ENCODE results near the gene KDELR1. TPM values are rescaled to one million over a fixed set of nuclear protein-coding genes. Genes with fewer than 3 reads are reported as not detected.
A peak's percentile ranks its signal among the peaks of the same experiment; 100 is the strongest.
"Not testable (repeated sequence)": the region's sequence is repeated elsewhere in the genome, so short reads cannot be mapped to it uniquely, and the experiment has no call there.

The KDELR1 gene
- total RNA-seq, 1 donor = 140 TPM

- peak overlapping the region; percentile 50 for H3K4me3 ChIP-seq (ENCODE audit: low read depth, low read length)
- TF ChIP-seq CTCF (IDR thresholded peaks at IDR 0.05; ENCODE audit: insufficient read depth, low read length) = no peak
- DNase-seq (ENCODE audit: low read depth) = no peak
Measured at GRCh38 chr19:48394331-48395169, 3.2 kb upstream of the KDELR1 start.

- TF ChIP-seq CTCF (IDR thresholded peaks at IDR 0.05; ENCODE audit: insufficient read depth, low read length) = no peak
- DNase-seq (ENCODE audit: low read depth) = no peak
- H3K4me3 ChIP-seq (ENCODE audit: low read depth, low read length) = peak within 1 kb of the TSS; percentile 50
Measured at GRCh38 chr19:48393559-48394330, 2.4 kb upstream of the KDELR1 start, which contains the start of gene GRIN2D. TSS of gene GRIN2D (plus strand) at chr19:48393668. CDS start at chr19:48398393, 4,725 bp downstream.

GRCh38 chr19:48392860-48393558, 1.7 kb upstream of the KDELR1 start:
- DNase-seq (ENCODE audit: low read depth) = no peak
- H3K4me3 ChIP-seq (ENCODE audit: low read depth, low read length) = no peak overlapping the region
- TF ChIP-seq CTCF (IDR thresholded peaks at IDR 0.05; ENCODE audit: insufficient read depth, low read length) = no peak

GRCh38 chr19:48392006-48392344, 624 bp upstream of the KDELR1 start:
- not testable (repeated sequence) for DNase-seq (ENCODE audit: low read depth); H3K4me3 ChIP-seq (ENCODE audit: low read depth, low read length)

- peak; percentile 83 for TF ChIP-seq CTCF (IDR thresholded peaks at IDR 0.05; ENCODE audit: insufficient read depth, low read length)
- DNase-seq (ENCODE audit: low read depth) = peak; percentile 51
Measured at GRCh38 chr19:48390188-48391099, 907 bp downstream of the KDELR1 start.

GRCh38 chr19:48386981-48387380, 4.4 kb downstream of the KDELR1 start:
- no peak for DNase-seq (ENCODE audit: low read depth)
- no peak for TF ChIP-seq CTCF (IDR thresholded peaks at IDR 0.05; ENCODE audit: insufficient read depth, low read length)
- no peak overlapping the region for H3K4me3 ChIP-seq (ENCODE audit: low read depth, low read length)

More at GRCh38 chr19:48390188-48391099, 907 bp downstream of the KDELR1 start:
- peak overlapping the region; percentile 94 for H3K4me3 ChIP-seq (ENCODE audit: low read depth, low read length)
